Activated naive CD4-positive, alpha-beta T cell treated with anti-CD3 and anti-CD28 coated beads for 36 hours (primary cell): Measurements from ENCODE around the gene PAPSS1. TPM values are rescaled to one million over a fixed set of nuclear protein-coding genes. Genes with fewer than 3 reads are reported as not detected.
"Not testable (repeated sequence)": the region's sequence is repeated elsewhere in the genome, so short reads cannot be mapped to it uniquely, and the experiment has no call there.

Experiments
- CTCF ChIA-PET: fragments of 350-600 bp; sonication (Branson Sonifier 250); formaldehyde crosslinking; loops from one replicate; lab custom pipeline; 2021; ENCODE audit warnings: antibody characterized with exemption; lab: Charles Lee
- DNase-seq: peaks from one replicate; pipeline ENCODE4 v3.0.0-alpha.2; 2020
- H3K27ac Mint-ChIP-seq: one replicate; pipeline ENCODE4 v1.8.0; 2021; ENCODE audit warnings: mild to moderate bottlenecking, mixed read lengths
- H3K27me3 Mint-ChIP-seq: one replicate; pipeline ENCODE4 v1.8.0; 2021; ENCODE audit warnings: low read depth, mixed read lengths
- H3K36me3 Mint-ChIP-seq: one replicate; pipeline ENCODE4 v1.8.0; 2021; ENCODE audit warnings: low read depth, mixed read lengths
- H3K4me1 Mint-ChIP-seq: one replicate; pipeline ENCODE4 v1.8.0; 2021; ENCODE audit warnings: low read depth, mixed read lengths
- H3K4me3 Mint-ChIP-seq: one replicate; pipeline ENCODE4 v1.8.0; 2021; ENCODE audit warnings: mild to moderate bottlenecking, moderate library complexity, mixed read lengths
- H3K9me3 Mint-ChIP-seq: one replicate; pipeline ENCODE4 v1.8.0; 2021; ENCODE audit warnings: mixed read lengths
- intact Hi-C: fragments of 100-400 bp; cut with micrococcal nuclease; formaldehyde crosslinking; loops from one replicate; pipeline ENCODE4 v1.15.1; 2023
- total RNA-seq, 2 experiments: library from RNA; stranded (reverse); gene quantifications; one replicate each; pipeline ENCODE4 v1.2.3, GENCODE V29; 2021

The PAPSS1 gene
- total RNA-seq, 2 experiments from 2014 or later = 28.7 to 29.1 TPM

DNA sequence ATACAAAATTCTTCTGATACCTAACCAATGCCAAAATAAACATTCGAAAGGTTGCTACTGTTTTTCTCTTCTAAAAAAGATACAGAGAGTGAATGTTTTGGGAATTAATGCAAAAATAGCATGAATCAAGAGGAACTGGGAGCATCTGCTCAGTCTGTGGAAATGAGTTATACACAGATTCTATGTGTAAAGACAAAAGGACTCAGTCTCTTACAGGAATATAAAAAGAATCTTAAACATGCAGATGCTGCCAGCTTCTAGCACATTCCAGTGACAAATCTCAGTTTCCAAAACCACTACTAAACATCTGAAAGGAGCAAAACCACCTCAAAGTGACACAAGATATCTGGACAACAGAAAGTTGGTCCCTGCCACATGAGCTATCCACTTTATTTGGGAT is 55.0 kb downstream of the PAPSS1 start:
- no peak for DNase-seq
- Mint-ChIP-seq H3K27me3 (no peaks in the 10 kb centered on the region), H3K9me3 (no peaks in the 10 kb centered on the region), H3K27ac (no peak overlapping the region), H3K36me3 (no peaks in the 10 kb centered on the region), H3K4me3 (no peak overlapping the region), H3K4me1 (no peaks in the 10 kb centered on the region)
- intact Hi-C loops = no loop called here
- CTCF ChIA-PET = no interaction called here

DNA sequence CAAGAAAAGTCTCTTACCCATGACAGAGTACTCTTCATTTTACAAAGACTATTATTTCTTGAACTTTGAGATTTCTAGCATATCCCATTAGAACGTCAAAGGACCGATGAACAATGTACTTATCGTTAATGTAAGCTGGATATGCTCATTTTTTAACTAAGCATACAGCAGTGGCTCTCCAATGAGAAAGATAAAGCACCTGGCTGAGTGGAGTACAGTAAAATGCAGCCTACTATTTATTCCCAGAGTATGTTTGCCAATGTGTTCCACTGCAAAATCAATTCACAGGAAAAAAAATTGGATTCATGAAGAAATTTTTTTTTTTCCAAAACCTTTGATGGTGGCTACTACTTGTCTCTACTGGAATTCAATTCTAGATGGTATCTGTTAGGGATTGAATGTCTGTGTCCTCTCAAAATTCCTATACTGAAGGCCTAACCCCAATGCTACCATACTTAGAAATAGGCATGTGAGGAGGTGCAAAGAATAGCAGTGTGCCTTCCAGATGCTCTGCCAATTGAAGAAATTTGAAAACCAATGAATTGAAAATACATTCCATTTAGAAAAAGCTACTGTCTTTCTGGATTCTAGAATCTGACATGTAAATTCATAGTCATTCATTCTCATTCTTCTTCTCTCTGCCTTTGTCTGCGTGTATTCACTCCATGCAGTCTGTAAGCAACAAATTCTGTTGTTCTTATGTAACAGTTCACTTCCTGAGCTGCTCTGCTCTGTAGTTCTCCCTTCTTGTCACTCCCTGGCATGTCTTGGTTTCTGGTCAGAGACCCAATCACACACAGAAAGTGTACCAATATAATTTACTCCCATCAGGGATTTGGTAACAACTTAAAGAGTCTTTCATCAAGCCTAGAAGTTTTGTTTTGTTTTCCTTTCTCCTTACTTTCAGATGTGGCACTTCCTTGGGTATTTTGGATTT is 61.4 kb downstream of the PAPSS1 start:
- intact Hi-C loops = no loop called here
- H3K27ac Mint-ChIP-seq = no peak overlapping the region

DNA sequence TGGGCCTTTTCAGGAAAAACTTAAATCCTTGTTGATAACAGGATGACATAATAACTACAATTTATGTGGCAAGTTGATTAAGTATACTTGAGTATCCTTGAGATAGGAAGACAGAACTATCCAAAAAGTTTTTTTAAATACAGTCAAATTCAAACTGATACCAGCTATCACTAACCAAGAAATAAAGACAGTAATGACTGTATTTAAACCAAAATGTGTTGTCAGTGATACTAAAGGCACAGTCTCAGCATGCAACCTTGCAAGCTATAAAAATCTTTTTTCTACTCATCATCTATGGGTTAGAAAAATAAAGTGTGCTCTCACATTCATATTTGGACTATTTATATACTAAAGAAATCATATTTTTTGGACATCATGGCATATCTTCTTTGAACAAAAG is 64.7 kb downstream of the PAPSS1 start:
- Mint-ChIP-seq H3K4me3 (no peak overlapping the region), H3K27ac (no peak overlapping the region), H3K36me3 (peaks cover 33% of the 10 kb centered on the region), H3K4me1 (no peaks in the 10 kb centered on the region), H3K9me3 (peaks cover 4% of the 10 kb centered on the region), H3K27me3 (no peaks in the 10 kb centered on the region)
- DNase-seq = no peak
- CTCF ChIA-PET = interaction anchor here (0.5 kb wide), 1 partner anchor 21 kb away, joined by 3 read pairs; no protein-coding TSS in a partner anchor
- intact Hi-C loops = no loop called here

More for the DNA sequence above, 61.4 kb downstream of the PAPSS1 start:
- CTCF ChIA-PET = interaction anchor here (0.6 kb wide), 1 partner anchor 968 kb away, joined by 3 read pairs; no protein-coding TSS in a partner anchor
- Mint-ChIP-seq H3K27me3 (no peaks in the 10 kb centered on the region), H3K9me3 (no peaks in the 10 kb centered on the region), H3K36me3 (peaks cover 10% of the 10 kb centered on the region), H3K4me3 (no peak overlapping the region), H3K4me1 (no peaks in the 10 kb centered on the region)
- no peak for DNase-seq

DNA sequence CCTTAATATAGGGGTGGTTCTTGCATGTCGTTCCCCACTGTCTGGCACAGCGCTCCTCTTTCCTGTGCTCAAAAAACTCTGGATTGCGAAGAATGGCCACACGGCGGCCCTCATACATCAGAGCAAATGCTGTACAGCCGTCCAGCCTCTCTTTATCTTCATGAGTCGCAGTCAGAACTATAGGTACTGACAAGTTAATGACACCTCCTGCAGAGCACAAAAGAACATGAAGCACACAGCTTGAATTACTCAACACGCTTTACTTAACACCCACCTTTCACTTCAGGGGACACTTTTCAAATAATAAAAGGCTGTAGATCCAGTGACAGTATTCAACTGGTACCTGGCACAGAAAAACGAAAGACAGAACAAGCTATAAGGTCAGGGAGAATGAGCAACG is 65.3 kb downstream of the PAPSS1 start:
- no peaks in the 10 kb centered on the region for H3K4me1 Mint-ChIP-seq
- intact Hi-C loops = loop anchor here (5.0 kb wide), 2 partner anchors 63 to 83 kb away; no protein-coding TSS in a partner anchor
- H3K36me3 Mint-ChIP-seq = peaks cover 33% of the 10 kb centered on the region
- no peaks in the 10 kb centered on the region for H3K27me3 Mint-ChIP-seq
- peaks cover 4% of the 10 kb centered on the region for H3K9me3 Mint-ChIP-seq
- CTCF ChIA-PET = interaction anchor here (0.5 kb wide), 1 partner anchor 20 kb away, joined by 3 read pairs; no protein-coding TSS in a partner anchor
- H3K4me3 Mint-ChIP-seq = no peak overlapping the region
- no peak overlapping the region for H3K27ac Mint-ChIP-seq
- DNase-seq = no peak

DNA sequence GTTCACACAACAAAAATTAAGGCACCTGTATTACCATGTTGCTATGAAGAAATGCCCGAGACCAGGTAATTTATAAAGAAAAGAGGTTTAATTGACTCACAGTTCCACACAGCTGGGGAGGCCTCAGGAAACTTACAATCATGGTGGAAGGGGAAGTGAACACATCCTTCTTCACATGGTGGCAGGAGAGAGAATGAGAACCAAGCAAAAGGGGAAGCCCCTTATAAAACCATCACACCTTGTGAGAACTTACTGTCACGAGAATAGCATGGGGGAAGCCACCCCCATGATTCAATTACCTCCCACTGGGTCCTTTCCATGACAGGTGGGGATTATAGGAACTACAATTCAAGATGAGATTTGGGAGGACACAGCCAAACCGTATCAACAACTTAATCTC is 68.6 kb downstream of the PAPSS1 start:
- H3K27ac Mint-ChIP-seq, DNase-seq, H3K4me1 Mint-ChIP-seq, H3K9me3 Mint-ChIP-seq, H3K4me3 Mint-ChIP-seq, CTCF ChIA-PET, H3K27me3 Mint-ChIP-seq: not testable (repeated sequence)
- intact Hi-C loops = loop anchor here (5.0 kb wide), 2 partner anchors 66 to 86 kb away; no protein-coding TSS in a partner anchor
- H3K36me3 Mint-ChIP-seq = peaks cover 39% of the 10 kb centered on the region

DNA sequence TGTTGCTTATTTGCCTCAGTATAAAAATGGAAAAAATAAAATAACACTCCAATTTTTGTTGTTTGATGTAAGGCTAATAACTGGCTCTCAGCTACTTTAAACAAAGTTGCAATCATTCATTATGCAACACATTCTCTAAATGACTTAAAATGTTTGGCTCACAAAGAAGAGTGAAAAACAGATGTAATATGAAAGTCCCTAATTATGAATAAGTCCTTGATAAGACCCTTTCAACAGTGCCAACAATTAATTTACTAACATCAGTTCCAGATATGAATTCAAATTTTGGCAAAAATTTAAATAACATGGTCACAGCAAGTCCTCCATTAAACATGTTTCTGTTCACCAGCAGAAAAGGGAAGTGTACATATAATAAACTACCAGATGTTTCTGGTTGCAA is 69.8 kb downstream of the PAPSS1 start:
- no peaks in the 10 kb centered on the region for H3K4me1 Mint-ChIP-seq
- intact Hi-C loops = loop anchor here (5.0 kb wide), 2 partner anchors 67 to 87 kb away; no protein-coding TSS in a partner anchor
- peaks cover 39% of the 10 kb centered on the region for H3K36me3 Mint-ChIP-seq
- peaks cover 4% of the 10 kb centered on the region for H3K9me3 Mint-ChIP-seq
- no peak for DNase-seq
- CTCF ChIA-PET = no interaction called here
- no peak overlapping the region for H3K4me3 Mint-ChIP-seq
- no peaks in the 10 kb centered on the region for H3K27me3 Mint-ChIP-seq
- no peak overlapping the region for H3K27ac Mint-ChIP-seq

DNA sequence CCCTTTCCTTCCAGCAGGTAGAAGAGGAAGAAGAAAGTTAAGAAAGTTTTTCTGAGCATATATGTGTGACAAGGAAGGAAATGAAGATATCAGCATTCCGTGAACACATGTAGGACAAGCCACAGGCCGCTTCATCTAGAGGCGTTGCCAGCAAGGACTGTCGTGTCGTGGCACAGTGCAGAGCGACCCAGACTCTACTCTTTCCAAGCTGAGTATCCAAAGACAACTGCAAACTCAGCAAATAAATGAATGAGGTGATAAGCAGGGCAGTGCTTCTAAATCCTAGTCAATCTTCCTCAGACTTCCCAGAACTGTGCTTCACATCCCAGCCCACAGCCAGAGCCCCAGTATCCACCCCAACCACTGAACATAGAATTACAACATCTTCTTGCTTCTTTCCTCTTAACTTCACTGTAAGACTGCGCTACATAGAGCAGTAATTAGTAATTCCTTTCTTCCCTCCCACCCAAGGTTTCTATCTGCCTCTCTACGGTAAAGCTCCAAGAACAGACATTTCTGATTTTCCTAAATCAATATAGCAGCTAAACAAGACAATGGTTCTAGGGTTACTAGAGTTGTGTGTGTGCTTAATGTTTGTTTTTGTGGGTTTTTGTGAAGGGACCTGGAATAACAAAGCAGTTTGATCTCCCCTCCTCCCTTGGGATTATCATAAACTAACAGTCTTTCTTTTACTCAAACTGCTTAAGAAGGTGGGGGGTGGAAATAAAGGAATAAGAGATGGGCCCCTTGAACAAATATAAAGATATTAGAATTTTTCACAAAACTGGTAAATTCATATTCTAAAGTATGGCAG is 71.6 kb downstream of the PAPSS1 start:
- H3K36me3 Mint-ChIP-seq = peaks cover 38% of the 10 kb centered on the region
- CTCF ChIA-PET = no interaction called here
- H3K9me3 Mint-ChIP-seq = peaks cover 4% of the 10 kb centered on the region
- no peak overlapping the region for H3K27ac Mint-ChIP-seq
- no peaks in the 10 kb centered on the region for H3K27me3 Mint-ChIP-seq
- H3K4me3 Mint-ChIP-seq = no peak overlapping the region
- no peaks in the 10 kb centered on the region for H3K4me1 Mint-ChIP-seq
- intact Hi-C loops = no loop called here
- DNase-seq = no peak

DNA sequence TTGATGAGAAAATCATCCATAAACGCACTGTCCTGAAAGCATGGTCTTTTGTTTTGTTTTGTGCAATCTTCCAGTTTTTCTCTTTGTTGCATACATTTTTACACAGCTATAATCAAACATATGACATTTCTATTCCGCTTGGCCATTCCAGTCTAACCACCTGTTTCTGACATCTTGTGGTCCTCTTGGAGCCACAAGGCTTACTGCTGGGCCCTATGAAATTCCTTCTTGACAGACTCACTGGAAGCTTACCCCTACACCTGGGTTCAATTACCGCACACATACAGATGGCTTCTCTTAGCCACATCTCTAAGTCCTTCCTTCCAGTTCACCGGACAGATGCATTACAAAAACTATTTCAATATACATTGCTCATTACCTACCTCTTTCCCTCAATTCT is 72.4 kb downstream of the PAPSS1 start:
- no peaks in the 10 kb centered on the region for H3K27me3 Mint-ChIP-seq
- peaks cover 33% of the 10 kb centered on the region for H3K36me3 Mint-ChIP-seq
- no peak overlapping the region for H3K27ac Mint-ChIP-seq
- DNase-seq = no peak
- CTCF ChIA-PET = no interaction called here
- no peak overlapping the region for H3K4me3 Mint-ChIP-seq
- H3K4me1 Mint-ChIP-seq = no peaks in the 10 kb centered on the region
- H3K9me3 Mint-ChIP-seq = peaks cover 4% of the 10 kb centered on the region
- intact Hi-C loops = no loop called here

DNA sequence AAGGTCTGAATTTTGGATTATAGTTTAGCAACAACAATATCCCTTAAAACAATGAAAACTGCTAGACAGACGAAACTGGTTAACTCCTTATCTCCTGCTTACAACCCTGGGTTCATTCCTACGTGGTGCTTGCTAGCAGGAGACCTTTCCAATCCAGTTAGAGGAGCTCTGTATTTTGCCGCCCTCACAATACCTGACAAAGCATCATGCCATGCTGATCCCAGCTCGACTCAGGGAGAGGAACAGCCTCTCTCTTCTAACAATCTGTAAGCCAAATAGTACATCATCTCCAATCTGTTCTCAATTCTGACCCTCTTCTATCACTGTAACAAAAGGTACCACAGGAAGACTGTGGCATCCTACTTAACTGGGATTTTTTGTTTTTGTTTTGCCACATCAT is 74.4 kb downstream of the PAPSS1 start:
- DNase-seq = no peak

DNA sequence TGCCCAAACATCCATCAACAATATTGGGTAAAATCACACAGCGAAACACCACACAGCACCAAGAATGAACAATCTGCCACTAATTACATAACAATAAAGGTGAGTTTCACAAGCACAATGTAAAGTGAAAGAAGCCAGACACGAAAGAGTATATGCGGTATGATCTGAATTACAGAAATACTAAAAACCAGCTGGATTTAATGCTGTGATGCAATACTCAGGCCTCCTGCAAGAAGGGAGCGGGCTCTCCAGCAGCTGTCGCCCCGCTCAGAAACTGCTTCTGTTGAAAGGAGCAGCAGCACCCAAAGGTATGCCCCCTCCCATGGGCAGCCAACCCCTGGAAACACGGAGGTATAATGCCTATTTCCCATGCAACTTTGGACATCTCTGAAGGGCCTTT is 77.0 kb downstream of the PAPSS1 start:
- H3K27ac Mint-ChIP-seq = no peak overlapping the region
- intact Hi-C loops = no loop called here
- peaks cover 16% of the 10 kb centered on the region for H3K36me3 Mint-ChIP-seq
- H3K4me3 Mint-ChIP-seq = no peak overlapping the region
- no peak for DNase-seq
- H3K4me1 Mint-ChIP-seq = no peaks in the 10 kb centered on the region
- CTCF ChIA-PET = no interaction called here
- H3K27me3 Mint-ChIP-seq = no peaks in the 10 kb centered on the region
- H3K9me3 Mint-ChIP-seq = no peaks in the 10 kb centered on the region

More for the DNA sequence above, 74.4 kb downstream of the PAPSS1 start:
- Mint-ChIP-seq H3K9me3 (no peaks in the 10 kb centered on the region), H3K4me1 (no peaks in the 10 kb centered on the region), H3K27ac (no peak overlapping the region), H3K4me3 (no peak overlapping the region), H3K36me3 (peaks cover 17% of the 10 kb centered on the region), H3K27me3 (no peaks in the 10 kb centered on the region)
- intact Hi-C loops = no loop called here
- CTCF ChIA-PET = no interaction called here

DNA sequence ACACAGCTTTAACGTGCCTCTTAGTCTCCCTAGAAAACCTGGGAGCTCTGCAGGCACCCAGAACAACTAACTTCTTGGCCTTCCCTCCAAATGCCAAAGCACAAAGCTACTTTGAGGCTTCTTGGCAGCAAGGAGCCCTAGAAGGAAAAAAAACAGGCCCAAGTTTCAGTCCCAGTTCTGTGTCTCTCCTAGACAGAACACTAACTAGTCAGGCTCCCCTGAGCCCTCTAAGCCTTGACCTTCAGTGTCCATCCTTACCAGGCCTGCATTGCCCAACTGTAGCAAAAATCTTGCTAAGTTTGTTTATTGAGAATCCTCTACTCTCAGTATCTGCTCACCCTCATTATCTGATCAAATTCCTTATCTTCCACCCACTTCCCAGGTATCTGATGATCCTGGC is 79.2 kb downstream of the PAPSS1 start:
- H3K4me1 Mint-ChIP-seq = no peaks in the 10 kb centered on the region
- DNase-seq = no peak
- H3K4me3 Mint-ChIP-seq = no peak overlapping the region
- CTCF ChIA-PET = interaction anchor here (0.6 kb wide), 1 partner anchor 1293 kb away, joined by 3 read pairs; no protein-coding TSS in a partner anchor
- intact Hi-C loops = no loop called here
- H3K27ac Mint-ChIP-seq = no peak overlapping the region
- H3K27me3 Mint-ChIP-seq = no peaks in the 10 kb centered on the region
- H3K9me3 Mint-ChIP-seq = no peaks in the 10 kb centered on the region
- H3K36me3 Mint-ChIP-seq = peaks cover 10% of the 10 kb centered on the region

DNA sequence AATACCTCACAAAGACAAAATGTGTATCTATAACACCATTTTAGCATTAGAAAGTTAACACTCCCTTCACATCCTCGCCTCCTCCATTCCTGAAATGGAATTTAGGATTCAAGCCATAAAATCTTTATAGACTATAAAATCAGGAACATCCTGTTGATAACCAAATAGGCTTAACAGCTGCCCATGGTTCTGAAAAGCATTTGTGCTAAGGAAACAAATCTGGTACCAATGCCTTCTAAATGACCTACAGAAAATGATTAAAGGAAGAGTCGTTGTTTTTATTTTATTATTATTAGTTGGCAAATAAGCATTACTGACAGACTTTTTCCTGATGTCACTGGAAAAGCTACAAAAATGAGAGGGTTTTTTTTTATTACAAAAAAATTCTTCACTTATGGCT is 79.8 kb downstream of the PAPSS1 start:
- H3K36me3 Mint-ChIP-seq = peaks cover 10% of the 10 kb centered on the region
- no peaks in the 10 kb centered on the region for H3K4me1 Mint-ChIP-seq
- no peaks in the 10 kb centered on the region for H3K27me3 Mint-ChIP-seq
- CTCF ChIA-PET = no interaction called here
- no peaks in the 10 kb centered on the region for H3K9me3 Mint-ChIP-seq
- intact Hi-C loops = no loop called here
- DNase-seq = no peak
- H3K27ac Mint-ChIP-seq = no peak overlapping the region
- no peak overlapping the region for H3K4me3 Mint-ChIP-seq
